ENCODE measurements around the gene MS4A15.

GRCh38 chr11:60791153-60791933 is 34.7 kb downstream of the MS4A15 start:
- TF ChIP-seq ZNF565 (CRISPR knock-in tag; conservative IDR thresholded peaks at IDR 0.05; ENCODE audit: low read depth) (no peak), SNAI2 (CRISPR knock-in tag; IDR thresholded peaks at IDR 0.05) (no peak), CSDC2 (CRISPR knock-in tag; IDR thresholded peaks at IDR 0.05) (no peak), ISL1 (CRISPR knock-in tag; IDR thresholded peaks at IDR 0.05) (no peak)
